HG02884 (cell line): Measurements from ENCODE around the gene HOXD1.

Experiments
- ATAC-seq: cut with Tn5 transposase; IDR thresholded peaks from one replicate; pipeline ENCODE4 v1.9.1; 2021; ENCODE audit warnings: mild to moderate bottlenecking, moderate library complexity; ENCODE audit not compliant: unreplicated experiment

HOXD1 gene

GRCh38 chr2:176187899-176188773 is at the start of gene HOXD1:
HOXD1 (plus strand) TSS chr2:176188668; CDS start chr2:176188802, 134 bp downstream.
- ATAC-seq: no peak

GRCh38 chr2:176138923-176139660 is 49.4 kb upstream of the HOXD1 start:
- ATAC-seq: no peak

GRCh38 chr2:176139661-176140512 is 48.6 kb upstream of the HOXD1 start:
- ATAC-seq: no peak

- ATAC-seq: peak; percentile 89
Measured at GRCh38 chr2:176140513-176141317, 47.8 kb upstream of the HOXD1 start.

- ATAC-seq: no peak
Measured at GRCh38 chr2:176142281-176142680, 46.2 kb upstream of the HOXD1 start.

- no peak for ATAC-seq
Measured at GRCh38 chr2:176145085-176145969, 43.1 kb upstream of the HOXD1 start.

GRCh38 chr2:176146101-176146500 is 42.4 kb upstream of the HOXD1 start:
- no peak for ATAC-seq

GRCh38 chr2:176146645-176147044 is 41.8 kb upstream of the HOXD1 start:
- no peak for ATAC-seq

- ATAC-seq: no peak
Measured at GRCh38 chr2:176147210-176147799, 41.2 kb upstream of the HOXD1 start.

GRCh38 chr2:176147800-176148496 is 40.5 kb upstream of the HOXD1 start:
- no peak for ATAC-seq

- ATAC-seq: no peak
Measured at GRCh38 chr2:176148751-176149421, 39.6 kb upstream of the HOXD1 start.

- no peak for ATAC-seq
Measured at GRCh38 chr2:176149481-176149938, 39.0 kb upstream of the HOXD1 start.

GRCh38 chr2:176149939-176150583 is 38.4 kb upstream of the HOXD1 start:
- no peak for ATAC-seq

GRCh38 chr2:176150584-176151441 is 37.7 kb upstream of the HOXD1 start:
- ATAC-seq: no peak

- no peak for ATAC-seq
Measured at GRCh38 chr2:176151442-176152287, 36.8 kb upstream of the HOXD1 start, which contains the start of gene HOXD4. HOXD4 (plus strand) TSS chr2:176151550; CDS start chr2:176151634, 84 bp downstream.
